IMR-90 (cell line): ENCODE measurements around the gene NFILZ. TPM values are rescaled to one million over a fixed set of nuclear protein-coding genes. Genes with fewer than 3 reads are reported as not detected.

Source experiments
- ATAC-seq: fragments of 200-7000 bp; cut with Tn5 transposase; 2 replicates; pipeline ENCODE4 v1.9.1; 2020; ENCODE audit warnings: low read depth, mild to moderate bottlenecking, moderate library complexity
- BruUV-seq: library from RNA; stranded (reverse); fragments of 400-500 nt; replicated peaks from 2 replicates; lab custom pipeline; 2021; lab: Mats Ljungman, UMichigan
- CTCF ChIA-PET: fragments of 300-600 bp; formaldehyde crosslinking; extraction: SDS; loops from one replicate; lab custom pipeline; 2021; ENCODE audit warnings: antibody characterized with exemption; lab: Yijun Ruan, JAX
- POLR2A ChIA-PET: fragments of 300-600 bp; sonication (Branson Sonifier 250); formaldehyde crosslinking; loops from one replicate; lab custom pipeline; 2022; ENCODE audit warnings: antibody characterized with exemption; ENCODE audit not compliant: unreplicated experiment; lab: Charles Lee
- DNase-seq: peaks from one replicate; pipeline ENCODE4 v3.0.0; 2013
- H2AFZ ChIP-seq: replicated peaks from 2 replicates; pipeline ENCODE3; 2013; ENCODE audit warnings: low read length, mild to moderate bottlenecking; ENCODE audit not compliant: poor library complexity
- H2AK5ac ChIP-seq: 2 replicates; pipeline ENCODE4 v1.6.1; 2013; ENCODE audit warnings: low read depth, low read length, inconsistent platforms
- H2AK9ac ChIP-seq: replicated peaks from 2 replicates; pipeline ENCODE3; 2013; ENCODE audit warnings: mild to moderate bottlenecking, low read depth, low read length, moderate library complexity; ENCODE audit not compliant: poor library complexity
- H2BK120ac ChIP-seq: 2 replicates; pipeline ENCODE4 v1.6.1; 2013; ENCODE audit warnings: low read depth, low read length, inconsistent platforms
- H2BK15ac ChIP-seq: 3 replicates; pipeline ENCODE4 v1.6.1; 2013; ENCODE audit warnings: low read depth, low read length, inconsistent platforms
- H2BK20ac ChIP-seq: 2 replicates; pipeline ENCODE4 v1.6.1; 2013; ENCODE audit warnings: low read depth, mild to moderate bottlenecking, inconsistent platforms, low read length, moderate library complexity
- H2BK5ac ChIP-seq: 2 replicates; pipeline ENCODE4 v1.6.1; 2013; ENCODE audit warnings: mild to moderate bottlenecking, low read depth, low read length, inconsistent platforms; ENCODE audit not compliant: poor library complexity, severe bottlenecking
- H3K14ac ChIP-seq: replicated peaks from 2 replicates; pipeline ENCODE4 v1.6.1; 2013; ENCODE audit warnings: low read depth, low read length, inconsistent platforms
- H3K18ac ChIP-seq: 2 replicates; pipeline ENCODE4 v1.6.1; 2013; ENCODE audit warnings: low read depth, low read length, control low read depth
- H3K23ac ChIP-seq: 2 replicates; pipeline ENCODE4 v1.6.1; 2013; ENCODE audit warnings: low read depth, low read length, inconsistent platforms
- H3K27ac ChIP-seq: 2 replicates; pipeline ENCODE4 v1.5.1; 2013; ENCODE audit warnings: mild to moderate bottlenecking, control low read depth, low read length; ENCODE audit not compliant: insufficient read depth
- H3K27me3 ChIP-seq: 2 replicates; pipeline ENCODE4 v1.6.1; 2013; ENCODE audit warnings: low read length; ENCODE audit not compliant: control insufficient read depth, insufficient read depth
- H3K36me3 ChIP-seq: 2 replicates; pipeline ENCODE4 v1.6.1; 2013; ENCODE audit warnings: low read length, mixed read lengths; ENCODE audit not compliant: control insufficient read depth, insufficient read depth
- H3K4ac ChIP-seq: 2 replicates; pipeline ENCODE4 v1.6.1; 2013; ENCODE audit warnings: low read depth, low read length, inconsistent platforms
- H3K4me1 ChIP-seq: 2 replicates; pipeline ENCODE4 v1.6.1; 2013; ENCODE audit warnings: low read length, mixed read lengths; ENCODE audit not compliant: control insufficient read depth, insufficient read depth
- H3K4me2 ChIP-seq: 2 replicates; pipeline ENCODE4 v1.6.1; 2013; ENCODE audit warnings: low read depth, mild to moderate bottlenecking, control low read depth, low read length, moderate library complexity
- H3K4me3 ChIP-seq: 2 replicates; pipeline ENCODE4 v1.5.1; 2013; ENCODE audit warnings: low read depth, mild to moderate bottlenecking, control low read depth, low read length, moderate library complexity; ENCODE audit not compliant: insufficient read depth
- H3K56ac ChIP-seq: 2 replicates; pipeline ENCODE4 v1.6.1; 2013; ENCODE audit warnings: low read length, inconsistent platforms; ENCODE audit not compliant: insufficient read depth; ENCODE audit errors: extremely low read depth
- H3K79me1 ChIP-seq, 2 experiments: 2 replicates each; pipeline ENCODE4 v1.6.1; 2013; ENCODE audit warnings: low read length in 2 of 2, inconsistent platforms in 1 of 2, low read depth in 1 of 2
- H3K9ac ChIP-seq: 2 replicates; pipeline ENCODE4 v1.6.1; 2013; ENCODE audit warnings: low read depth, low read length, control low read depth
- H3K9me1 ChIP-seq: 2 replicates; pipeline ENCODE4 v1.6.1; 2013; ENCODE audit warnings: low read length, inconsistent platforms; ENCODE audit not compliant: insufficient read depth
- H3K9me3 ChIP-seq: 2 replicates; pipeline ENCODE4 v1.6.1; 2013; ENCODE audit warnings: low read length; ENCODE audit not compliant: control insufficient read depth, insufficient read depth
- H4K20me1 ChIP-seq: 2 replicates; pipeline ENCODE4 v1.6.1; 2013; ENCODE audit warnings: low read length, inconsistent platforms; ENCODE audit not compliant: insufficient read depth
- H4K5ac ChIP-seq: 2 replicates; pipeline ENCODE4 v1.6.1; 2013; ENCODE audit warnings: mild to moderate bottlenecking, low read depth, low read length, control low read depth
- H4K8ac ChIP-seq, 2 experiments: 2 replicates each; pipeline ENCODE4 v1.6.1; 2013; ENCODE audit warnings: low read depth in 2 of 2, low read length in 2 of 2, control low read depth in 1 of 2, inconsistent platforms in 1 of 2
- H4K91ac ChIP-seq: 2 replicates; pipeline ENCODE4 v1.6.1; 2013; ENCODE audit warnings: low read depth, low read length, inconsistent platforms; ENCODE audit not compliant: insufficient read depth
- BHLHE40 ChIP-seq: fragments of 150-350 bp; IDR thresholded peaks from 2 replicates; pipeline ENCODE4 v1.6.1; 2016; ENCODE audit warnings: mild to moderate bottlenecking, low read depth, low read length
- CTCF ChIP-seq: conservative IDR thresholded peaks from 2 replicates; pipeline ENCODE4 v1.5.1; 2012; ENCODE audit warnings: mild to moderate bottlenecking, low read depth, low read length, improper control_type of control experiment
- FOS ChIP-seq: fragments of 150-350 bp; IDR thresholded peaks from 2 replicates; pipeline ENCODE4 v1.6.1; 2016; ENCODE audit warnings: low read depth, low read length
- MAFK ChIP-seq: IDR thresholded peaks from 2 replicates; pipeline ENCODE4 v1.6.1; 2012; ENCODE audit warnings: low read depth, low read length, improper control_type of control experiment
- MAZ ChIP-seq: IDR thresholded peaks from 2 replicates; pipeline ENCODE4 v1.6.1; 2012; ENCODE audit warnings: low read depth, mild to moderate bottlenecking, low read length, improper control_type of control experiment, moderate library complexity, borderline replicate concordance
- RAD21 ChIP-seq: IDR thresholded peaks from 2 replicates; pipeline ENCODE4 v1.6.1; 2012; ENCODE audit warnings: low read length, improper control_type of control experiment
- RFX5 ChIP-seq: IDR thresholded peaks from 2 replicates; pipeline ENCODE4 v1.8.0; 2012; ENCODE audit warnings: low read depth, mild to moderate bottlenecking, low read length, moderate library complexity
- SMC3 ChIP-seq: fragments of 150-350 bp; IDR thresholded peaks from 2 replicates; pipeline ENCODE4 v1.6.1; 2016; ENCODE audit warnings: low read depth, mild to moderate bottlenecking, antibody characterized with exemption, low read length, moderate library complexity
- USF2 ChIP-seq: fragments of 150-350 bp; IDR thresholded peaks from 2 replicates; pipeline ENCODE4 v1.6.1; 2017; ENCODE audit warnings: mild to moderate bottlenecking, antibody characterized with exemption, low read length, low read depth
- WGBS, 2 experiments: methylation state at CpG; one replicate each; pipeline versions ENCODE4 v1.1.5 to v1.1.7; 2013; ENCODE audit warnings: missing lambda C conversion rate in 2 of 2; ENCODE audit not compliant: insufficient read length in 1 of 2; ENCODE audit errors: extremely low coverage in 2 of 2; 5-methylcytosine and 5-hydroxymethylcytosine counted together
- dilution Hi-C: fragments of 300-500 bp; cut with HindIII; formaldehyde crosslinking; loops from one replicate; pipeline ENCODE4 v1.14.3; 2018; ENCODE audit warnings: low sequenced_read_pairs; ENCODE audit not compliant: unreplicated experiment
- in situ Hi-C: fragments of 300-500 bp; cut with MboI; formaldehyde crosslinking; loops from 3 replicates; pipeline ENCODE4 v1.14.3; 2019; ENCODE audit warnings: low sequenced_read_pairs, inconsistent platforms, mixed read lengths
- intact Hi-C: fragments of 100-400 bp; cut with micrococcal nuclease; formaldehyde crosslinking; loops from 2 replicates; pipeline ENCODE4 v1.10.0; 2022
- polyA plus RNA-seq, 3 experiments: library from polyadenylated mRNA; depleted of rRNA; stranded (reverse); fragments of >200 nt; gene quantifications; 2 replicates each; pipeline ENCODE4 v1.2.3, GENCODE V29; 2012; ENCODE audit warnings: low replicate concordance in 1 of 3
- total RNA-seq: library from RNA; depleted of rRNA; stranded (reverse); fragments of >200 nt; gene quantifications from 2 replicates; pipeline ENCODE4 v1.2.3, GENCODE V29; 2012

The NFILZ gene
- total and polyA plus RNA-seq, 2 of the 4 experiments (the other 2 are of a cell fraction): not detected

- no peaks in the 10 kb centered on the region for H3K36me3 ChIP-seq
Measured at GRCh38 chr19:8662263-8662662, 31.8 kb downstream of the NFILZ start.

More at GRCh38 chr19:8662263-8662662, 31.8 kb downstream of the NFILZ start:
- ATAC-seq: no peak
- no peak overlapping the region for H3K14ac ChIP-seq
- H3K4me2 ChIP-seq: no peak overlapping the region
- H2AK5ac ChIP-seq: no peak overlapping the region
- no peak overlapping the region for H3K18ac ChIP-seq
- intact Hi-C loops (no loop called here), dilution Hi-C loops (no loop called here), in situ Hi-C loops (loop anchor here (25.0 kb wide), 1 partner anchor 425 kb away; the partner anchor contains the start of gene OR1M1)
- H4K5ac ChIP-seq: no peak overlapping the region
- no peak overlapping the region for H3K9ac ChIP-seq
- H2BK20ac ChIP-seq: no peak overlapping the region
- no peaks in the 10 kb centered on the region for H3K4me1 ChIP-seq
- 33% methylated on average over 3 of the region's 4 CpGs; no CpG with 5 or more reads in 1 of the 2 experiments for WGBS, 2 experiments
- no peak overlapping the region for H2BK15ac ChIP-seq
- peaks cover 3% of the 10 kb centered on the region; the same call in 1 of the 2 replicates for H3K27me3 ChIP-seq
- no peak overlapping the region for H2AK9ac ChIP-seq
- H3K79me1 ChIP-seq: no peaks in the 10 kb centered on the region
- H3K4ac ChIP-seq: no peak overlapping the region
- H4K91ac ChIP-seq: no peak overlapping the region
- H3K56ac ChIP-seq: no peak overlapping the region
- H3K4me3 ChIP-seq: no peak overlapping the region
- no peak overlapping the region for H4K8ac ChIP-seq
- no peak overlapping the region for H2AFZ ChIP-seq
- no peak overlapping the region for H3K27ac ChIP-seq
- ChIA-PET CTCF (no interaction called here), POLR2A (no interaction called here)
- no peaks in the 10 kb centered on the region for H4K20me1 ChIP-seq
- TF ChIP-seq MAZ (no peak), CTCF (no peak), MAFK (no peak), USF2 (no peak), BHLHE40 (no peak), SMC3 (no peak), RFX5 (no peak), RAD21 (no peak), FOS (no peak)
- no peaks in the 10 kb centered on the region for H3K9me3 ChIP-seq
- BruUV-seq: no TSS peak
- DNase-seq: no peak
- no peak overlapping the region for H3K23ac ChIP-seq
- no peak overlapping the region for H2BK5ac ChIP-seq
- H3K9me1 ChIP-seq: no peaks in the 10 kb centered on the region
- H2BK120ac ChIP-seq: no peak overlapping the region
